ENCODE results near the gene CREB5. TPM values are rescaled to one million over a fixed set of nuclear protein-coding genes. Genes with fewer than 3 reads are reported as not detected.

Gene CREB5
- total RNA-seq, 1 donor from 2014 or later = not detected

GRCh38 chr7:28717445-28718054 lies 305.2 kb downstream of the CREB5 start:
- no peaks in the 10 kb centered on the region for H3K9me3 Mint-ChIP-seq
- no peak for DNase-seq (ENCODE audit: low spot score)
- no peak overlapping the region for H3K27ac Mint-ChIP-seq
- H3K4me1 Mint-ChIP-seq (ENCODE audit: low read depth) = no peaks in the 10 kb centered on the region
- no peaks in the 10 kb centered on the region for H3K27me3 Mint-ChIP-seq (ENCODE audit: low read depth)
- H3K36me3 Mint-ChIP-seq (ENCODE audit: low read depth) = no peaks in the 10 kb centered on the region
- H3K4me3 Mint-ChIP-seq (ENCODE audit: low read depth) = no peak overlapping the region
- intact Hi-C loops (cut with micrococcal nuclease) = no loop called here

- H3K4me1 Mint-ChIP-seq (ENCODE audit: low read depth) = no peaks in the 10 kb centered on the region
- intact Hi-C loops (cut with micrococcal nuclease) = no loop called here
- no peaks in the 10 kb centered on the region for H3K36me3 Mint-ChIP-seq (ENCODE audit: low read depth)
- no peak overlapping the region for H3K4me3 Mint-ChIP-seq (ENCODE audit: low read depth)
- H3K27me3 Mint-ChIP-seq (ENCODE audit: low read depth) = no peaks in the 10 kb centered on the region
- no peak overlapping the region for H3K27ac Mint-ChIP-seq
- no peaks in the 10 kb centered on the region for H3K9me3 Mint-ChIP-seq
- no peak for DNase-seq (ENCODE audit: low spot score)
These were observed 305.8 kb downstream of the CREB5 start for GRCh38 chr7:28718055-28718481.

- H3K4me3 Mint-ChIP-seq (ENCODE audit: low read depth) = no peak overlapping the region
These were observed 306.2 kb downstream of the CREB5 start for GRCh38 chr7:28718545-28718944.

GRCh38 chr7:28722684-28723083 lies 310.4 kb downstream of the CREB5 start:
- Mint-ChIP-seq H3K9me3 (no peaks in the 10 kb centered on the region), H3K27ac (no peak overlapping the region), H3K4me3 (ENCODE audit: low read depth) (no peak overlapping the region), H3K27me3 (ENCODE audit: low read depth) (no peaks in the 10 kb centered on the region), H3K36me3 (ENCODE audit: low read depth) (no peaks in the 10 kb centered on the region), H3K4me1 (ENCODE audit: low read depth) (no peaks in the 10 kb centered on the region)
- no peak for DNase-seq (ENCODE audit: low spot score)
- intact Hi-C loops (cut with micrococcal nuclease) = no loop called here

More at GRCh38 chr7:28718545-28718944, 306.2 kb downstream of the CREB5 start:
- no peaks in the 10 kb centered on the region for H3K36me3 Mint-ChIP-seq (ENCODE audit: low read depth)
- no peaks in the 10 kb centered on the region for H3K4me1 Mint-ChIP-seq (ENCODE audit: low read depth)
- H3K27ac Mint-ChIP-seq = no peak overlapping the region
- no peaks in the 10 kb centered on the region for H3K9me3 Mint-ChIP-seq
- no peaks in the 10 kb centered on the region for H3K27me3 Mint-ChIP-seq (ENCODE audit: low read depth)
- intact Hi-C loops (cut with micrococcal nuclease) = no loop called here
- DNase-seq (ENCODE audit: low spot score) = no peak

- intact Hi-C loops (cut with micrococcal nuclease) = no loop called here
- DNase-seq (ENCODE audit: low spot score) = no peak
- Mint-ChIP-seq H3K4me3 (ENCODE audit: low read depth) (no peak overlapping the region), H3K27ac (no peak overlapping the region), H3K4me1 (ENCODE audit: low read depth) (no peaks in the 10 kb centered on the region), H3K9me3 (no peaks in the 10 kb centered on the region), H3K27me3 (ENCODE audit: low read depth) (no peaks in the 10 kb centered on the region), H3K36me3 (ENCODE audit: low read depth) (no peaks in the 10 kb centered on the region)
These were observed 311.0 kb downstream of the CREB5 start for GRCh38 chr7:28723336-28723735.

- H3K36me3 Mint-ChIP-seq (ENCODE audit: low read depth) = no peaks in the 10 kb centered on the region
- intact Hi-C loops (cut with micrococcal nuclease) = no loop called here
- H3K27ac Mint-ChIP-seq = no peak overlapping the region
- no peaks in the 10 kb centered on the region for H3K4me1 Mint-ChIP-seq (ENCODE audit: low read depth)
- H3K4me3 Mint-ChIP-seq (ENCODE audit: low read depth) = no peak overlapping the region
- no peaks in the 10 kb centered on the region for H3K27me3 Mint-ChIP-seq (ENCODE audit: low read depth)
- no peak for DNase-seq (ENCODE audit: low spot score)
- no peaks in the 10 kb centered on the region for H3K9me3 Mint-ChIP-seq
These were observed 312.2 kb downstream of the CREB5 start for GRCh38 chr7:28724563-28724962.

GRCh38 chr7:28725045-28725642 lies 312.8 kb downstream of the CREB5 start:
- Mint-ChIP-seq H3K4me1 (ENCODE audit: low read depth) (no peaks in the 10 kb centered on the region), H3K4me3 (ENCODE audit: low read depth) (no peak overlapping the region), H3K27ac (no peak overlapping the region), H3K36me3 (ENCODE audit: low read depth) (no peaks in the 10 kb centered on the region), H3K27me3 (ENCODE audit: low read depth) (no peaks in the 10 kb centered on the region), H3K9me3 (no peaks in the 10 kb centered on the region)
- DNase-seq (ENCODE audit: low spot score) = no peak
- intact Hi-C loops (cut with micrococcal nuclease) = no loop called here

- intact Hi-C loops (cut with micrococcal nuclease) = no loop called here
- Mint-ChIP-seq H3K27ac (no peak overlapping the region), H3K4me1 (ENCODE audit: low read depth) (no peaks in the 10 kb centered on the region), H3K27me3 (ENCODE audit: low read depth) (no peaks in the 10 kb centered on the region), H3K36me3 (ENCODE audit: low read depth) (no peaks in the 10 kb centered on the region), H3K4me3 (ENCODE audit: low read depth) (no peak overlapping the region), H3K9me3 (no peaks in the 10 kb centered on the region)
- DNase-seq (ENCODE audit: low spot score) = no peak
These were observed 313.6 kb downstream of the CREB5 start for GRCh38 chr7:28725911-28726310.

GRCh38 chr7:28726555-28726954 lies 314.2 kb downstream of the CREB5 start:
- H3K4me3 Mint-ChIP-seq (ENCODE audit: low read depth) = no peak overlapping the region
- no peaks in the 10 kb centered on the region for H3K27me3 Mint-ChIP-seq (ENCODE audit: low read depth)
- intact Hi-C loops (cut with micrococcal nuclease) = no loop called here
- no peaks in the 10 kb centered on the region for H3K4me1 Mint-ChIP-seq (ENCODE audit: low read depth)
- H3K36me3 Mint-ChIP-seq (ENCODE audit: low read depth) = no peaks in the 10 kb centered on the region
- H3K27ac Mint-ChIP-seq = no peak overlapping the region
- H3K9me3 Mint-ChIP-seq = no peaks in the 10 kb centered on the region
- DNase-seq (ENCODE audit: low spot score) = no peak

- intact Hi-C loops (cut with micrococcal nuclease) = no loop called here
- no peaks in the 10 kb centered on the region for H3K27me3 Mint-ChIP-seq (ENCODE audit: low read depth)
- H3K36me3 Mint-ChIP-seq (ENCODE audit: low read depth) = no peaks in the 10 kb centered on the region
- no peaks in the 10 kb centered on the region for H3K9me3 Mint-ChIP-seq
- H3K4me3 Mint-ChIP-seq (ENCODE audit: low read depth) = no peak overlapping the region
- H3K27ac Mint-ChIP-seq = no peak overlapping the region
- no peaks in the 10 kb centered on the region for H3K4me1 Mint-ChIP-seq (ENCODE audit: low read depth)
- DNase-seq (ENCODE audit: low spot score) = no peak
These were observed 317.0 kb downstream of the CREB5 start for GRCh38 chr7:28729281-28729680.

- Mint-ChIP-seq H3K9me3 (no peaks in the 10 kb centered on the region), H3K4me1 (ENCODE audit: low read depth) (no peaks in the 10 kb centered on the region), H3K27me3 (ENCODE audit: low read depth) (no peaks in the 10 kb centered on the region), H3K36me3 (ENCODE audit: low read depth) (no peaks in the 10 kb centered on the region), H3K4me3 (ENCODE audit: low read depth) (no peak overlapping the region), H3K27ac (no peak overlapping the region)
- no peak for DNase-seq (ENCODE audit: low spot score)
- intact Hi-C loops (cut with micrococcal nuclease) = no loop called here
These were observed 317.4 kb downstream of the CREB5 start for GRCh38 chr7:28729727-28730126.

- no peaks in the 10 kb centered on the region for H3K27me3 Mint-ChIP-seq (ENCODE audit: low read depth)
- intact Hi-C loops (cut with micrococcal nuclease) = no loop called here
- no peaks in the 10 kb centered on the region for H3K36me3 Mint-ChIP-seq (ENCODE audit: low read depth)
These were observed 318.9 kb downstream of the CREB5 start for GRCh38 chr7:28731092-28731658.

GRCh38 chr7:28732071-28732869 lies 320.0 kb downstream of the CREB5 start:
- Mint-ChIP-seq H3K4me1 (ENCODE audit: low read depth) (no peaks in the 10 kb centered on the region), H3K9me3 (no peaks in the 10 kb centered on the region), H3K27ac (no peak overlapping the region), H3K4me3 (ENCODE audit: low read depth) (no peak overlapping the region), H3K27me3 (ENCODE audit: low read depth) (no peaks in the 10 kb centered on the region), H3K36me3 (ENCODE audit: low read depth) (no peaks in the 10 kb centered on the region)
- intact Hi-C loops (cut with micrococcal nuclease) = no loop called here
- DNase-seq (ENCODE audit: low spot score) = no peak

More at GRCh38 chr7:28731092-28731658, 318.9 kb downstream of the CREB5 start:
- H3K4me3 Mint-ChIP-seq (ENCODE audit: low read depth) = no peak overlapping the region
- no peak overlapping the region for H3K27ac Mint-ChIP-seq
- H3K4me1 Mint-ChIP-seq (ENCODE audit: low read depth) = no peaks in the 10 kb centered on the region
- DNase-seq (ENCODE audit: low spot score) = no peak
- H3K9me3 Mint-ChIP-seq = no peaks in the 10 kb centered on the region
